ENCODE results near the gene DPP4.

Gene DPP4

DNA sequence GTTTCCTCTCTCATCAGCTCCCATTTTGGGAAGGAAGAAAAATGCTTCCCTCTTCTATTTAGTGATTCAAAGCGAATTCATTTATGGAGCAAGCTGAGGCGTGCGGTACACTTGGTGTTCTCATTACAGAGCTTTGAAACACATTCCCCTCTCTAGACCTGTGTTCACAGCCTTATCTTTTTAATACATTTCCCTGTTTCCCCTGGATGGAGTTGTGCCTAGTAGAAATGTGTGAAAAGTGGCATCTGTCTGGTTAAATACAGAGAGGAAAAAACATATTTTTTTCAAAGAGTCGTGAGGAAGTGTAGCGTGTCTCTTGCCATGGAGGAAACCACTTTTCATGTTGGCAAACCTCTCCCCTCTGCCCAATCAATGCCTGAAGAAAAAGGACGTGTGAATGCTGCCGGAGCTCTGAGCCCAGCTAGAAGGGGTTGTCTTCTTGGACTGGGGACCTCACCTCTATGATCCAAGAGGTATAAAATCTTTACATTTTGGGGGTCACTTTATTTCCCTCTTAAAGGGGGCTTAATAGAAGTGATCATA, 52.4 kb downstream of the DPP4 start:
- H3K4me3 ChIP-seq (ENCODE audit: insufficient read depth, low read depth, low read length): no peak overlapping the region
- 97 to 98% methylated on average over 7 of the region's 7 CpGs for WGBS, 2 experiments

DNA sequence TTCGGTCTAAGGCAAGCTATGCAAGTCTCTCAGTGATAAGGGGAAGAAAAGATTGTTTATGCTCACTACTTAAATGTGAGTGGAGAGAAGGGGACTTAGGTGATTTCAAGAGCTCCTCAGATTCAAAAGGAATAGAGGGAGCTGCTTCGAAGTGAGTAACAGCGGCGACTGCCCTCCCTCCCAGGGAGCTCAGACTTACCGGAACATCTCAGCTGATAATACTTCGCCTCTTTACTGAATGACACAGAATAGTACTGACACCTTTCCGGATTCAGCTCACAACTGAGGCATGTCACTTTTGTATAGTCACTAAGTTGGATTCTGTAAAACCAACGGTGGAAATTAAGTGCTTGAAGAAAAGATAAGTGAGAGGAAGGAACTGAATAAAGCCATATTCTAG, 55.5 kb downstream of the DPP4 start:
- Histone ChIP-seq H3K9me3 (ENCODE audit: control insufficient read depth, low read length) (no peaks in the 10 kb centered on the region), H3K4me1 (ENCODE audit: control insufficient read depth, insufficient read depth, low read length) (no peaks in the 10 kb centered on the region), H3K27me3 (ENCODE audit: control insufficient read depth, insufficient read depth, low read length, poor library complexity, severe bottlenecking) (no peaks in the 10 kb centered on the region), H3K27ac (ENCODE audit: insufficient read depth, low read depth, low read length, poor library complexity, severe bottlenecking) (no peak overlapping the region), H3K36me3 (ENCODE audit: control insufficient read depth, insufficient read depth, low read length) (no peaks in the 10 kb centered on the region), H3K4me3 (ENCODE audit: insufficient read depth, low read depth, low read length) (no peak overlapping the region)
- 88 to 93% methylated on average over 8 of the region's 8 CpGs for WGBS, 2 experiments

More for the DNA sequence above, 52.4 kb downstream of the DPP4 start:
- no peaks in the 10 kb centered on the region for H3K36me3 ChIP-seq (ENCODE audit: control insufficient read depth, insufficient read depth, low read length)
- no peak overlapping the region for H3K27ac ChIP-seq (ENCODE audit: insufficient read depth, low read depth, low read length, poor library complexity, severe bottlenecking)
- no peaks in the 10 kb centered on the region for H3K4me1 ChIP-seq (ENCODE audit: control insufficient read depth, insufficient read depth, low read length)
- H3K9me3 ChIP-seq (ENCODE audit: control insufficient read depth, low read length): no peaks in the 10 kb centered on the region
- no peaks in the 10 kb centered on the region for H3K27me3 ChIP-seq (ENCODE audit: control insufficient read depth, insufficient read depth, low read length, poor library complexity, severe bottlenecking)

- Histone ChIP-seq H3K27ac (ENCODE audit: insufficient read depth, low read depth, low read length, poor library complexity, severe bottlenecking) (no peak overlapping the region), H3K9me3 (ENCODE audit: control insufficient read depth, low read length) (no peaks in the 10 kb centered on the region), H3K36me3 (ENCODE audit: control insufficient read depth, insufficient read depth, low read length) (no peaks in the 10 kb centered on the region), H3K4me1 (ENCODE audit: control insufficient read depth, insufficient read depth, low read length) (no peaks in the 10 kb centered on the region), H3K27me3 (ENCODE audit: control insufficient read depth, insufficient read depth, low read length, poor library complexity, severe bottlenecking) (no peaks in the 10 kb centered on the region), H3K4me3 (ENCODE audit: insufficient read depth, low read depth, low read length) (no peak overlapping the region)
- WGBS, 2 experiments: 82 to 91% methylated on average over 3 of the region's 3 CpGs
Observed at GRCh38 chr2:162017233-162017632, 56.8 kb downstream of the DPP4 start.

GRCh38 chr2:162016080-162016479, 57.9 kb downstream of the DPP4 start:
- H3K27me3 ChIP-seq (ENCODE audit: control insufficient read depth, insufficient read depth, low read length, poor library complexity, severe bottlenecking): no peaks in the 10 kb centered on the region

DNA sequence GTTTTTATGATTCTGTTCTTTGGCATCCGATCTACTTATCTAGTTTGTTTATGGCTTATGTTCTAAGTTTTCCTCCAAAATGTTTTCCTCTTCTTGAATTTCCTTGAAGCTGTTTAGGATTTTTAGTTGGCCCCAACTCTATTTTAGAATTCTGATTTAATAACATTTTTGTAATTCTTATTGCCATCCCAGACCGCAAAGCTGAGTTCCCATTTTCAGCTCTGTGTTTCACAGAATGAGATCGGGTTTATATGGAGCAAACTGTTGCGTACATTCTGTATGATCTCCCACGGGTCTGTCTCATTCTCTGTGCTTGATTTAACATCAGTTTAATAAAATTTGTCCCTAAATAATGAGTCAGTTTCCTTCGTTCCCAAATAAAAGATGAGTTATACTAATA, 59.3 kb downstream of the DPP4 start:
- WGBS, 2 experiments: 93 to 95% methylated on average over 5 of the region's 6 CpGs
- no peaks in the 10 kb centered on the region for H3K27me3 ChIP-seq (ENCODE audit: control insufficient read depth, insufficient read depth, low read length, poor library complexity, severe bottlenecking)
- no peaks in the 10 kb centered on the region for H3K4me1 ChIP-seq (ENCODE audit: control insufficient read depth, insufficient read depth, low read length)
- no peaks in the 10 kb centered on the region for H3K36me3 ChIP-seq (ENCODE audit: control insufficient read depth, insufficient read depth, low read length)
- no peak overlapping the region for H3K27ac ChIP-seq (ENCODE audit: insufficient read depth, low read depth, low read length, poor library complexity, severe bottlenecking)
- H3K9me3 ChIP-seq (ENCODE audit: control insufficient read depth, low read length): no peaks in the 10 kb centered on the region
- no peak overlapping the region for H3K4me3 ChIP-seq (ENCODE audit: insufficient read depth, low read depth, low read length)

More at GRCh38 chr2:162016080-162016479, 57.9 kb downstream of the DPP4 start:
- Histone ChIP-seq H3K9me3 (ENCODE audit: control insufficient read depth, low read length) (no peaks in the 10 kb centered on the region), H3K4me3 (ENCODE audit: insufficient read depth, low read depth, low read length) (no peak overlapping the region), H3K27ac (ENCODE audit: insufficient read depth, low read depth, low read length, poor library complexity, severe bottlenecking) (no peak overlapping the region), H3K4me1 (ENCODE audit: control insufficient read depth, insufficient read depth, low read length) (no peaks in the 10 kb centered on the region), H3K36me3 (ENCODE audit: control insufficient read depth, insufficient read depth, low read length) (no peaks in the 10 kb centered on the region)
- 81 to 100% methylated on average over 1 of the region's 2 CpGs for WGBS, 2 experiments

GRCh38 chr2:162013514-162014475, 60.2 kb downstream of the DPP4 start:
- 93% methylated on average over 8 of the region's 9 CpGs for WGBS, 2 experiments
- H3K36me3 ChIP-seq (ENCODE audit: control insufficient read depth, insufficient read depth, low read length): no peaks in the 10 kb centered on the region
- no peaks in the 10 kb centered on the region for H3K9me3 ChIP-seq (ENCODE audit: control insufficient read depth, low read length)
- no peak overlapping the region for H3K27ac ChIP-seq (ENCODE audit: insufficient read depth, low read depth, low read length, poor library complexity, severe bottlenecking)
- no peaks in the 10 kb centered on the region for H3K4me1 ChIP-seq (ENCODE audit: control insufficient read depth, insufficient read depth, low read length)
- H3K27me3 ChIP-seq (ENCODE audit: control insufficient read depth, insufficient read depth, low read length, poor library complexity, severe bottlenecking): no peaks in the 10 kb centered on the region
- H3K4me3 ChIP-seq (ENCODE audit: insufficient read depth, low read depth, low read length): no peak overlapping the region

DNA sequence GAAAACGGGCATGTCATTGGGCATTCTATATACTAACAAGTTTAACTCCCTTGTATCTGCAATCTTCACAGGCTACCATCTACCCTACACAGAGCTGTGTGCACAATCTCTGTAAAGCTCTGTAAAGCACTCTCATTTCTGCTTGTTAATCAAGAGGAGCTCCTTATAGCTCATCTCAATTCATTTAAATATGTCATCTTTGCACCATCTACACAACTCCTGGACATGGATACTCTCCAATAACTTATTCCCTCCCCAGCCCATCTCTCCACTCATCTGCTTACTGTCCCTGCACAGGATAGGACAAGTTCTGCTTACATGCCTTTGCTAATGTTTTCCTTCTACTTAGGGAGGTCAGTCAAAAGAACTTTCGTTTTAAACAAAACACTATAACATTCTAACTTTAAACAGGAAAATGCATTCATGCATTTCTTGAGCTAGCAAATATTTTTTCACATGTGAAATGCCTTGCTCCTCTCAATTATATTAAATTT, 61.4 kb downstream of the DPP4 start:
- H3K4me1 ChIP-seq (ENCODE audit: control insufficient read depth, insufficient read depth, low read length): no peaks in the 10 kb centered on the region
- no peaks in the 10 kb centered on the region for H3K9me3 ChIP-seq (ENCODE audit: control insufficient read depth, low read length)
- H3K27ac ChIP-seq (ENCODE audit: insufficient read depth, low read depth, low read length, poor library complexity, severe bottlenecking): no peak overlapping the region
- H3K27me3 ChIP-seq (ENCODE audit: control insufficient read depth, insufficient read depth, low read length, poor library complexity, severe bottlenecking): no peaks in the 10 kb centered on the region
- WGBS, 2 experiments: 88 to 90% methylated on average over 2 of the region's 2 CpGs
- no peaks in the 10 kb centered on the region for H3K36me3 ChIP-seq (ENCODE audit: control insufficient read depth, insufficient read depth, low read length)
- no peak overlapping the region for H3K4me3 ChIP-seq (ENCODE audit: insufficient read depth, low read depth, low read length)

GRCh38 chr2:162011706-162012564, 62.1 kb downstream of the DPP4 start:
- no peak overlapping the region for H3K4me3 ChIP-seq (ENCODE audit: insufficient read depth, low read depth, low read length)
- H3K27ac ChIP-seq (ENCODE audit: insufficient read depth, low read depth, low read length, poor library complexity, severe bottlenecking): no peak overlapping the region
- no peaks in the 10 kb centered on the region for H3K27me3 ChIP-seq (ENCODE audit: control insufficient read depth, insufficient read depth, low read length, poor library complexity, severe bottlenecking)
- 93 to 96% methylated on average over 2 of the region's 2 CpGs for WGBS, 2 experiments
- H3K4me1 ChIP-seq (ENCODE audit: control insufficient read depth, insufficient read depth, low read length): no peaks in the 10 kb centered on the region
- H3K9me3 ChIP-seq (ENCODE audit: control insufficient read depth, low read length): no peaks in the 10 kb centered on the region
- H3K36me3 ChIP-seq (ENCODE audit: control insufficient read depth, insufficient read depth, low read length): no peaks in the 10 kb centered on the region

- no peaks in the 10 kb centered on the region for H3K36me3 ChIP-seq (ENCODE audit: control insufficient read depth, insufficient read depth, low read length)
- H3K27me3 ChIP-seq (ENCODE audit: control insufficient read depth, insufficient read depth, low read length, poor library complexity, severe bottlenecking): no peaks in the 10 kb centered on the region
- WGBS, 2 experiments: 15% methylated on average over 2 of the region's 2 CpGs; no CpG with 5 or more reads in 1 of the 2 experiments
- H3K4me3 ChIP-seq (ENCODE audit: insufficient read depth, low read depth, low read length): no peak overlapping the region
- no peak overlapping the region for H3K27ac ChIP-seq (ENCODE audit: insufficient read depth, low read depth, low read length, poor library complexity, severe bottlenecking)
- no peaks in the 10 kb centered on the region for H3K4me1 ChIP-seq (ENCODE audit: control insufficient read depth, insufficient read depth, low read length)
- H3K9me3 ChIP-seq (ENCODE audit: control insufficient read depth, low read length): no peaks in the 10 kb centered on the region
Observed at GRCh38 chr2:162009543-162009942, 64.5 kb downstream of the DPP4 start.

All from ectodermal cell (in vitro differentiated cells).